HG02885 (cell line): Measurements from ENCODE around the gene RTKN2.

Source experiments
- ATAC-seq: cut with Tn5 transposase; IDR thresholded peaks from one replicate; pipeline ENCODE4 v1.9.1; 2021; ENCODE audit warnings: mild to moderate bottlenecking; ENCODE audit not compliant: unreplicated experiment, poor library complexity

The RTKN2 gene

DNA sequence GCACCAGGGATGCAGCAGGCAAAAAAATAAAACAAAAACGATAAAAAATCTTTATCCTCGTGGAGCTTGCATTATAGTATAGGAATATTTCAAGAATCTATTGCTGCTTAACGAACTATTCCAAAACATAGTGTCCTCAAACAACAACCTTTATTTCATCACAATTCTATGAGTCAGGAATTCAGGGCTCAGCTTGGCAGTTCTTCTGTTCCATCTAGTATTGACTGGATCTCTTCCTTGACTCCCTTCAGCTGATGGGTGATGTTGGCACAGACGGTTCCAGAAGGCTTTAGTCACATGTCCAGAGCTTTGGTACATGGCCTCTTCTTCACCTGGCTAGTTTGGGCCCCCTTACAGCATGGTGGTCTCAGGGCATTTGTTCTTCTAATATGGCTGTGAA is 88.0 kb downstream of the RTKN2 start:
- no peak for ATAC-seq

DNA sequence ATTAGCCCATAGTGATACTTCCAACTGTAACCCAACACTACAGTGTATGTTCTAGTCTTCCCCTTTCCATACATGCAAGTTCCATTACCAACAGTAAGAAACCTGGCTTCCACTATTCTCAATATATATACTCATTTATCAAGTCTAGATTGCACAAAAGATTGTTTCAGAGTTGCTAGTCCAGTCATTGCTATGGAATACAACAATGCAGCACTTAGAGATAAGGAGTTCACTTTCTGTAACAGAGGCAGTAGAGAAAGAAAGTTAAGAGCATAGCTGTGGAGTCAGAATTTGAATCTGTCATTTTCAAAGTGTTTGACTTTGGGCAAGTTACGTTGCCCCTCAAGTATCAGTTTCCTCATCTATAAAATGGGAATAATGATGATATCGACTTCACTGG is 90.1 kb downstream of the RTKN2 start:
- ATAC-seq: no peak

DNA sequence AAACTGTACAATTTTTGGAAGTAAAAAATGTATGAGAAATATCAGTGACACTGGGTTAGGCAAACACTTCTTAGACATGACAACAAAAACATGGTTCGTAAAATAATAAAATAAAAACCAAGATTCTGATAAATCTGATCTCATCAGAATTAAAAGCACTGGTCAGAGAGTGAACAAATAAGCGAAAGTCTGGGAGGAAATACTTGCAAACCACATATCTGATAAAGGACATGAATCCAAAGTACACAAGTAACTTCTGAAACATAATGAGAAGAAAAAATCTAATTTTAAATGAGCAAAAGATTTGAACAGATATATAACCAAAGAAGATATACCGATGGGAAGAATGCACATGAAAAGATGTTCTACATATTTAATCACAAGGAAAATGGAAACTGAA is 91.5 kb downstream of the RTKN2 start:
- no peak for ATAC-seq

DNA sequence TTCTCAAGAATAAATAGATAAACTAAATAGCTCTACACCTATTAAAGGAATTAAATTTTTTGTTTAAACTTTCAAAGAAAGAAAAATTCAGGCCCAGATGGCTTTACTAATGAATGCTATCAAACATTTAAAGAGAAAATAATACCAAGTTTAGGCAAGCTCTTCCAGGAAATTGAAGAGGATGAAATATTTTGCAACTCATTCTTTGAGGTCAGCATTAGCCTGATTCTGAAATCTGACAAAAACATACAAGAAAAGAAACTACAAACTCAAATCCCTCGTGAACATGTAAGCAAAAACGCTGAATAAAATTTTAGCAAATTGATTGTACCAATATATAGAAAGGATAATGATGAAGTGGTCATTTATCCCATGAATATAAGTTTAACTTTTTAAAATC is 93.4 kb downstream of the RTKN2 start:
- no peak for ATAC-seq

DNA sequence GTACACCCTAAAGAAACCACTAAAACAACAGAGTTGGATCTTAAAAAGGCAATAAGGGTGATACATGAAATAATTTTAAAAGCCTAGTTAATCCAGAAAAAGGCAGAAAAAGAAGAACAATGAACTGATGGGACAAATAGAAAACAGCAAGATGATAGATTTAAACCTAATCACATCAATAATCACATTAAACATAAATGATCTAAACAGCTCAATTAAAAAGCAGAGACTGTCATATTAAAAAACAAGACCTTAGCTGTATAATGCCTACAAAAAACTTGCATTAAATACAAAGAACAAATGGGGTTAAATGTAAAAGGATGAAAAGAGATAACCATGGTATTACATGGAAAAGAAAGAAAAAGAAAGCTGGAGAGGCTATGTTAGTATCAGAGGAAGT is 96.2 kb downstream of the RTKN2 start:
- no peak for ATAC-seq

DNA sequence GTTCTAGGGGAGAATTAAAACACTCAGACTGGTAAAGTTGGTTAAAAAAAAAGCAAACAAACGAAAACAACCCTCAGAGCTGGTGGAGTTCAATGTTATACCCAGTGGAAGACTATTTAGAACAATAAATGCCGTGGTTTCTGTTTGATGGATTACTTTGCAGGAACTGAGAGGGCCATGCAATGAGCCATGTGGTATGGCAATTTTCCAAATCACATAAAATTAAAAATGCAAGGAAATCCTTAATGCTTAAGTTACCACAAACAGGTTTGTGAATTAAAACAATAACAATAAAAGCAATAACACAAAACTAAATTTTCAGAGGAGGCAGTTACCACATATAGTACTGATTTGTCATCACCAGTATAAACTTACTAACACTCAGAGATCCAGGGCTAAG is 96.9 kb downstream of the RTKN2 start:
- no peak for ATAC-seq

DNA sequence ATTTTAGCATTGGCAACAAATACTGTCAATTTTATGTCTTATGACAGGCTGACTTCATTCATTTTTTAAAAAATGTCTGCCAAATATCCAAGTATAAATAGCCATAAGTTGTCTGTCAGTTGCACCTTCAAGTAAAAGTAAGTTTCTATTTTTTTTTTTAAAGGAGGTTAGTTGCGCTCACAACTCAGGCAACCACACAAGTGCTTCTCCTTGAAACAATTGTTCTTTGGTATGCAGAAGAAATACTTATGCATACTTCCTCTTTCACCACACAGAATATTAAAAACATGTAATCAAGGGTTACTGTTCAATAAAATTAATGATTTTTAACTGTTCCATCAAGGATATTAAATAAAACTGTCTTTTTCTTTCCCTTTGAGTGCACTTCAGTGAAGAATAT is 97.9 kb downstream of the RTKN2 start:
- ATAC-seq: no peak

DNA sequence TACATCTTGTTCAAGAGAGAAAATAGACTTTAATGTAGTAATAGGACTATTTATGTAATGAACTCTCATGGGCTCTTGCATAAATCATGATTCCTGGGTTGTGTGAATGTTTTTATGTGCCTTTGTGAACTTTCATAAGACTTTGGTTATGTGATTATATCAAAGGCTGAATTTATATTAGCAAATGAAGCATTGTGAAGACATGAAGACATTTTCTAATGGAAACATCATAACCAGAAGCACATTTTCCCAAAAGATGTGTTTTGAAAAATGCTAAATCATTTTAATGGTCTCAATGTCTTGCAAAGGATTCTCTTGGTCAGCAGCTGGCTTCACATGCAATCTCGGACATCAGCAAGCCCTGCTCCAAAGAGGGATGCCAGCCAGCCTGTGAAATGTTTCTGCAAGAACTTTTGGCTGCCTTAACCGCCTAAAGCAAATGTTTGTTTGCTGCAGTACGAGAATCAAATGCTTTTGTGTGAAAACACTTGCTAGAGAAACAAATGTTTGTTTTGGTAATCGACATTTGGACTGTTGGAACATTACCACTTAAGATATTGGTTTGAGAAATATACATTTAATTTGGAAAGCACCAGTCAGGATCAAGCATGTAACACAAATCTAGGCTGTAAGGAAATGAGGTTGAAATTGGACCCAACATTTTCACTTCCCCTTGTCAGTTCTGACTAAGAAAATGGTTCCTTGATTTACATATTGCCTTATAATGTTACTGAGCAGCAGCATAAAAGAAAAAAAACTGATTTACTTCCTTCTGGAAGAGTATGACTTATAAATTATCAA is 102.1 kb downstream of the RTKN2 start:
- peak; percentile 98 for ATAC-seq

DNA sequence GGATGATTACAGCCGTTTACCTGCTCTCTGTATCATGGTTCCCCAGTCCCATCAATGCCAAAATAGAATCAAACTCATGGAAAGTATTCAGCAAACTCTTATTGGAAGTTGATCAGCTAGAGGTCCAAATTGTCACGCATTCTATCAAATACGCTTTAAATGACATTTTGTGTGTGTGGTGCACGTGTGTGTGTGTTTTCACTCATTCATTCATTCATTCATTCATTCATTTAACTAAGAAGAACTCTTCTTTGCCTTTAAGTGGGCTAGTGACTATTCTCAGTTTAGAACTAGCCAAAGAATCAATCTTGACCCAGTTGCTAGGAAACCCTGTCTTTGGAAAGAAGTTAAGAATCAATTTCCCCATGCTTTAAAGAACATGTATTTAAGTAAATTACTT is 102.8 kb downstream of the RTKN2 start:
- ATAC-seq: no peak

DNA sequence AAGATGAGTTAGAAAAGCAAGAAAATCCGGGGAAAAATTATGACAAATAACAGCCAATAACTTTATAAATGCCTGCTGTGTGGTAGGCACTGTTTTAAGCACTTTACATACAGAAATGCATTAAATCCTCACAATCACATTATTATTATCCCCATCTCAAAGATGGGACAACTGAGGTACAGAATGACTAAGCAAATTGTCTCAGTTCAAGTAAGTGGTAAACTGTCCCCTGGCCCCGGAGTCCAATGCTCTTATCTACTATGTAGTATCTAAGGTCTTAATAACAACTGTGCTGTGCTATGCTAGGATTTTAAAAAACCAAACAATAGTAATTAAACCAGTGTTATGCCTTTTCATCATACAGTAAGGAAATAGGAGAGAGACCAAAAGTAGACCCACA is 105.6 kb downstream of the RTKN2 start:
- no peak for ATAC-seq

DNA sequence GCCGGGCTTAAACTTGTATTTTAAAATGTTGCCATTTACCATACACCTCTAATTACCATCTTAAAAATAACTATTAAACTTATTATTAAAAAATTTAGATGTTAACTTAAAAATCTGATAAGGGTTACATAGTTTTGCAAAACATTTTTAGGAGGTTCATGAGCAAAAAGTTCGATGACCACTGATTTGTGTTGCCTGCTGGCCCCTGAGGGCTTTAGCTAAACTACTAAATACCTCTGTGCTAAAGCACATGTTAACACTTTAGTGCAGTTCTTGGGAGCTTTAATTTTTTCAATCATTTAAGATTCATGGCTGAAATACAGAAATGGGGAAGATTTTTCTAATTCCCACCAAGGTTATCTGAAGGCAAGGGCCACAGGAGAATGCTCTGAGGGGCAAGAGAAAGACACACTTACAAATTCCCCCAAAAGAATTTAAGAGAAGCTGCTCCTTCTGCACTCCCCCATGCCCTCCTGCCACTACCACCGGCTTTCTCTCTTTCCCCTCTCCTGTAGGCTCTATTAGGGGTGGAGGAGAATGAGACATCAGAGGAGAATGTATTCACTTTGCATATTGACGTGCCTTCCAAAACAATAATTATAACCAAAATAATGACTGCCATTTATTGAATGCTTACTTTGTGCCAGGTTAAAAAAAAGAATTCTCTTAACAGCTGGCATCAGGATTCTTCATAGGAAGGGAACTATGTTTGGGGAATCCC is 106.2 kb downstream of the RTKN2 start:
- ATAC-seq: no peak

DNA sequence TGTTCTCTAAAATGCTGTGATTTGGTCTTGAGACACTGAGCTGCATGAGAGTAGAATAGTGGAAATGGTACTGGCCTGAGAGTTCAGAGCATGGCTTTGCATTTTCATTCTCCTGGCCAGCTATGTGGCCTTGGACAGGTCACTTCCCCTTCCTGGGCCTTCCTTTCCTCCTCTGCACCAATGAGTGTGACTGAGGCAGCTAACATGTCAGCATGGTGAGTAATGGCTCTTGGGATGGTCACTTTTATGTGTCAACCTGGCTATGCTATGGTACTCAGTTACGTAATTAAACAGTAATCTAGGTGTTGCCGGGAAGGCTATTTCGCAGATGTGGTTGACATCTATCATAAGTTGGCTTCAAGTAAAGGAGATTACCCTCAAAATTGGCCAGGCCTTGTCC is 109.3 kb downstream of the RTKN2 start:
- no peak for ATAC-seq

DNA sequence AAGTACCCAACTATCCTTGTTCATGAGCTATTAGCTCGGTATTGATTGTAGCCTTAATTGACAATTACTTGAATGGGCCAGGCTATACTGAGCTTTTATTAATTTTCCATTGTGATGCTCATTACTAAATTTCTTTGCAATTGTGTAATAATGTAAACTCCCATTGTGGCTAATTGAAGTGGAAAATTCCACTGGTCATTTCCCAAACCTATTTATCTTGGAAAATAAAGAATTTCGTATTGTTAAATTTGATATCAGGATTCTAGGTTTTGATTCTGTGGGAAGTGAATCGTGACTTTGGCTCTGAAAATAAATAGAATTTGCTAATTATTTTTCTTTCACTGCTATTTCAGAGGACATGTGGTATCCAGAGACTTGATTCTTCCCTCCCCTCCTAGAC is 111.0 kb downstream of the RTKN2 start:
- no peak for ATAC-seq

DNA sequence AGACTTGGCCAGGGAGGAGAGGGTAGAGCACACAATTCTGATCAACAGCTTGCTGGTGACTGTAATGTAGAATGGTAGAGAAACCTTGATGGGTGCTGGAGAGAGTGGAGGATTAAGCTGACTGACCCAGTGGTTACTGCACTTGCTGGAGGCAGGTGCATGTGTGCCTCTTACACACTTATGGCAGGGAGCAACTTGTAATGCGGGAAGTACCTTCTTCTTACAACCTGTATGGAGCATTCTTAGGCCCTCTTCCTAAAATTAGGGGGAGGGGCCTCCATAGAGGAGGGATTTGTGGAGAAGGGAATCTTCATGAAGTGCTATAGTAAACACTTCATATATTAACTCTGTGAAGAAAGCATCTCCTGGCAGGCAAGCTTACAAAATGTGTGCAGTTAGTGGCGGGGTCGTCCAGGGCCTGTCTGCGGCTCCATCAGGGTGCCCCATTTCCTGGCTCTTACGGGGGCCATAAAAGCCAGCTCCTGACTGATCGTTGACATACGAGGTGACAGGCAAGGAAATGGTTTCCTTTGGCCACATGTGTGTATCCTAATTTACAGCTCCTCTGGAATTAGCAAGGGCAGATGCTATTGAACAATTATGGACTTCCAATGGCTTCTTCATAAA is 113.5 kb downstream of the RTKN2 start:
- no peak for ATAC-seq

DNA sequence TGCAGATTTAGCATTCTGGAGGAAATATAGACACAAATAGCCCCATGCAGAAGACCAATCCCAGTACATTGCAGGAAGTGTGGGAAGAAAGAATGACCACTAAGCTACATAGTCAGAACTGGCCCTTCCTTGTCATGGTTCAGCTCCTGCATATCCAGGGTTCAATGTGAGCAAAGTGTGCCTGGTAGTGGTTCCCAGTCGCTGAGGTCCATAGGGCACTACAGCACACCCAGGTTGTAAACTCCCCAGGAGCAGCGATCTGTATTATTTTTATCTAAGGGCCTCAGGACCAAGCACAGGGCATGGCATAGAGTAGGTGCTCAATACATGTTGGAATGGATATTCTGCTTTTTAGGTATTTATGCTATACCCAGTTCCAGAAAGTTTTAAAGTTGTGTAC is 114.4 kb downstream of the RTKN2 start:
- ATAC-seq: no peak

DNA sequence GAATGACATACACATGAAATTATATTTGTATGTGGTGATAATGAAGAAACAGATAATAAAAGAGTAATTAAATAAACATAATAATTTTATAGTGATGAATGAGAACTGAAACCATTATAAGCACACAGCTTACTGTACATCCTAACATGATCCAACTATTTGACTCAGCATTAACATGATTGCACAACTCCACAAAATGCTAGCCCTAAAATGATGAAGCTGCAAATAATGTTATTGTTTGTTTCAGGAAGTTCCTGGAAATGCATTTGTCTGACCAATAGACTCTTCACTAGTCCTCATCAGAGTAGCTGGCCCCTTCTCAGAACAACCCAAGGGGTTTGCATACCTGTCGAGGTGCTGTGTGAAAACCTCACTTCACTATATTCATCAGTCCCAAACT is 115.5 kb downstream of the RTKN2 start:
- no peak for ATAC-seq

DNA sequence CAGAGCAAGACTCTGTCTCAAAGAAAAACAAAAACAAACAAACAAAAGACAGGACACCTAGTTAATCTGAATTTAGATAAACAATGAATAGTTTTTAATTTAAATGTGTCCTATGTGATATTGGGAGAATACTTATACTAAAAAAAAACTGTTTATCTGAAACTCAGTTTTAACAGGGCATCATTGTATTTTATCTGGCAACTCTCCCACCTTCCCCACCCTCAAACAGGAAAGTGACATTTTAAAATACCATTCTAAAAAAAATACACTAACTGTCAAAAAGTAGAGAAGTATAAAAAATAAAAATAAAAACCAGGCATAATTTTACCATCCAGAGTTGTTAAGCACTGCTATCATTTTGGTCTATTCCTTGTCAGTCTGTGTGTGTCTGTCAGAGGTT is 119.0 kb downstream of the RTKN2 start:
- ATAC-seq: no peak

DNA sequence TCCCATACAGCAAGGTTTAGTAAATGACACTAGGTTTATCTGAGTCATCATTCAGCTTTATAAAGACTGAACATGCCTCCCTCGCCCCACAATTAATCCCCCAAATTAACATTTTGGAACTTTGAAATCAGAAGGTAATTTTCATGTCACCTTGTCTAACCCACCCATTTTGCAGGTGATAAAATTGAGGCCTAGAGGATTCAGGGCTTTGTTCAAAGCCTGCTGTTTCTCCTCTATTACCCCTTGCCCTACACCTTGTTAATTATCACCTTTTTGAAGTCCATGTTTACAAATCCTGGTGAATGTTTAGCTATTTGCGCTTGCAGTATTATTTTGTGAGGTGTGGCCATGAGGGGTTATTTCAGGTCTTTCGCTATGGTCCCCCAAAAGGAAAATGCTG is 120.5 kb downstream of the RTKN2 start:
- no peak for ATAC-seq

DNA sequence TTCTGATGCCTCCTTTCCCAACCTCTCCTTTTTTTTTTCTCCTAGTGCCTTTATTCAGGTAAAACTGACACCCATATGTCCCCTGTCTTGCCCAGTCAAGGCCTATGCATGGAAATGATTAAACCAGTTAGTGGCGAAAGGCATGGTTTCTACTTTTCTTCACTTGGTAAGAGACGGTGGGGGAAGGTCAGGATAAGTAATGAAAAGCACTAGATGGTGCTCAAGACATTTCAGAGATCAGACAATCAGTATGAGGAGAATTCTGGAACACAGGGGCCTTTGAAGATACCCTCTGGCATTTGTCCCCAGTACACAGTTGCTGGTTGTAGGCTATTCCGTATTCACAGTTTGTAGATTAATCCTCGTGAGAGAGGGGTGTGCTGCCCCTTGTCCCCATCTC is 121.2 kb downstream of the RTKN2 start:
- no peak for ATAC-seq

DNA sequence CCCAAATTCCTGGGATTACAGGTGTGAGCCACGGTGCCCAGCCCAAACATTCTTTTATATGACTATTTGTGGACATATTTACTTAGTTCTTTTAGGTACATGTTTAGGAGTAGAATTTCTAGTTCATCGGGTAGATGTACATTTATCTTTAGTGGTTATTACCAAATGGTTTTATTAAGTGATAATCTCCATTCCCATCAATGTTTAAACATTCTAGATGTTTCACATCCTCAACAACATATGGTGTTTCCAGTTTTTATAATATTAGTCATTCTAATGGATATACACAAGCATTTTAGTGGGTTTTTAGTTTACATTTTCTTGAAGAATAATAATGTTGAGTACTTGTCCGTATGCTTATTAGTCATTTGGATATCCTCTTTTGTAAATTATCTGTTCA is 131.7 kb downstream of the RTKN2 start:
- no peak for ATAC-seq

DNA sequence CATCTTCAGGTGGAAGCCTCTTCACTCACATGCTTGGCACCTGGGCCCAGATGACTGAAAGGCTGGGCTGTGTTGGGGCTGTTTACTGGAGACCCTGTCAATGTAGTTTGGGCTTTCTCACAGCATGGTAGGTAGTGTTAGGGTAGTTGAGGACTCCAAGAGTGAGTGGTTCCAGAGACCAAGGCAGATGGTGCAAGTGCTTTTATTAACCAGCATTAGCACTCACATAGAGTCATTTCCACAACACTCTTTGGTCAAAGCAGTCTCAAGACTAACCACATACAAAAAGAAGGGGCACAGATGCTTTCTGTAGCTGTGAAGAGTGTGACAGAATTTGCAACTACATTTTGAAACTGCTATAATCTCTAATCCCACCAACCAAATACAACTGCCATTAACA is 135.0 kb downstream of the RTKN2 start:
- ATAC-seq: peak; percentile 96
